Measurements from ENCODE around the gene MSL2.
"Not testable (repeated sequence)": the region's sequence is repeated elsewhere in the genome, so short reads cannot be mapped to it uniquely, and the experiment has no call there.

The MSL2 gene

DNA sequence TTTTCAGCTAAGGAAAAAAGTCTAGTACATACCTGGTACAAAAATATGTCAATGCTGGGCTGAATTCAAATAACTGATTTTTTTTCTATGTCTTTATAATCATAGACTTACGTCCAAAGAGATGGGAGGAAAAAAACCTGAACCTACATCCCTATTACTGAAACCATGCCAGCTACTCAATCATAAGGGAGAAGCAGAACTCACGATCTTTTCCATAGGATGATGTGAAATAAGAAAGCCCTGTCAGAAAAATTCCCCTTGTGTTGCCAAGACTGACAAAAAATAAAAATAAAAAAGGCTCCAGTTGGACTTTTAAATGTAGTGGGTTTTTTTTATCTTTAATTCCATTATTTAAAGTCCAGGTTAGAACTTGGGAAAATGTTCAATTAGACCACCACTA, 3.3 kb downstream of the MSL2 start:
- DNase-seq: no peak

DNA sequence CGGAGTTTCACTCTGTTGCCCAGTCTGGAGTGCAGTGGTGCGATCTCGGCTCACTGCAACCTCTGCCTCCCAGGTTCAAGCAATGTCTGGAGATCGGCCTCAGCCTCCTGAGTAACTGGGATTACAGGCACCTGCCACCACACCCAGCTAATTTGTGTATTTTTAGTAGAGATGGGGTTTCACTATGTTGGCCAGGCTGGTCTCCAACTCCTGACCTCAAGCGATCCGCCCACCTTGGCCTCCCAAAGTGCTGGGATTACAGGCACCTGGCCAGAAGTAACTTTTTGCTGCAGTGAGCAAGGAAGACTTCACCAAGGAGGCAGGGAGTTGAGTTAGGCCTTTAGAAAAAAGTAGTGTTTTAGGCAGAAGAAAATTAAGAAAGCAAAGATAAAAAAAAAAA, 3.9 kb downstream of the MSL2 start:
- not testable (repeated sequence) for DNase-seq

DNA sequence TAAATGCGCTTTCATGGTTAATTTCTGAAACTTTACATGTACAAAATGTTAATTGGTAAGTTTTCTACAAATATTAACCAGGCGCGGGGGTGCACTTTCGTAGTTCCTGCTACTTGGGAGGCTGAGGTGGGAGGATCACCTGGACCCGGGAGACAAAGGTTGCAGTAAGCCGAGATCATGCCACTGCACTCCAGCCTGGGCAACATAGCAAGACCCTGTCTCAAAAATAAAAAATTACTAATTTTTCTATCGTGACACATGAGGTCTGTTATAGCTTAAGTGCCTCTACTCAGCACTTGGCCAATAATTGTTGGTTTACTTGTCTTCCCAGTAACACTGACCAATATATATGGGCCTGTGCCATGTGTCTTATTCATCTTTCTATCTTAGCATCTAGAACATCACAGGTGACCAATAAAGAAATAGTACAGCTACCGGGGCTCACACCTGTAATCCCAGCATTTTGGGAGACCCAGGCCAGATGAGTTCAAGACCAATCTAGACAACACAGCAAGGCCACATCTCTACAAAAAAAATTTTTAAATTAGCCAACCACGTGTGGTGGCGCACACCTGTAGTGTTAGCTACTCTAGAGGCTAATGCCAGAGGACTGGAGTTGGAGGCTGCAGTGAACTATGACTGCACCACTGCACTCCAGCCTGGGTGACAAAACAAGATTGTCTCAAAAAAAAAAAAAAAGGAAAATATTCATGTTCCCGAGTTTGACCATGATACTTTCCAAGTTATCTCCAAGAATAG, 6.1 kb downstream of the MSL2 start:
- no peak for DNase-seq

DNA sequence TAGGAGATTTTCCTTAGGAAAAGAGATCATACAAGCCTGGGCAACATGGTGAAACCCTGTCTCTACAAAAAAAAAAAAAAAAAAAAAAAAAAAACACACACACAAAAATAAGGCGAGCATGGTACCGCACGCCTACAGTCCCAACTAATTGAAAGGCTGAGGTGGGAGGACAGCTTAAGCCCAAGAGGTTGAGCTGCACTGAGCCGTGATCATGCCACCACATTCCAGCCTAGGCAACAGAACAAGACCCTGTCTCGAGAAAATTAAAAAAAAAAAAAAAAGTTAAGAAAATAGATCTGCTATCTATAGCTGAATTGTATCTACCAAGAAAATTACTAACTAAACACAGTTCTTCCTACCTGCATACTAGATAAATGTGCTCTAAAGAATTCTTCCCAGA, 7.1 kb downstream of the MSL2 start:
- no peak for DNase-seq

DNA sequence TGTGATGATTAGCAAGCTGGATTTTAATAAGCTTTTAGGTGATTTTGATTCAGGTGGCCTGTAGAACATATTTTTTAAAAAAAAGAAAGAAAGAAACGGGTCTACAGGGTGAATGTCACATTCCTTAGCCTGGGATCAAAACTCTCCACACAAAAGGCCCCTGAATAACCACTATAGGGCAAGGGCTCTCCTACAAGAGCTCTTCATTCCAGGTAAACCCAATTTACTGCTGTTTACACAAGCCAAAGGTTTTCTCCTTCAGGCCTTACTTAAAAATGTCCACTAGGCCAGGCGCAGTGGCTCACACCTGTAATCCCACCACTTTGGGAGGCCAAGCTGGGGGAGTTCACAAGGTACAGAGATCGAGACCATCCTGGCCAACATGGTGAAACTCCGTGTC, 8.3 kb downstream of the MSL2 start:
- DNase-seq: no peak

DNA sequence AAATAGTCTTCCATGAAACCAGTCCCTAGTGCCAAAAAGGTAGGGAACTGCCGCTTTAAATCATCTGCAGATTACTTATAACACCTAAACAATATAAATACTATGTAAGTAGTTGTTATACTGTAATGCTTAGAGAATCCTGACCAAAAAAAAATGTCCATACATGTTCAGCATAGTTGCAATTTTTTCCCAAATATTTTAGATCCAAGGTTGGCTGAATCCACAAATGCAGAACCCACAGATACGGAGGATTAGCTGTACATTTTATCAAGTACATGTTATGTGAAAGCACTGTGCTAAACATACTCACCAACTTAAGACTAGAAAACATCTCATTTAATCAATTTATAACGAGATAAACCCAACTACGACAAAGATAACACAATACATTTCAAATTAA, 9.3 kb downstream of the MSL2 start:
- no peak for DNase-seq

DNA sequence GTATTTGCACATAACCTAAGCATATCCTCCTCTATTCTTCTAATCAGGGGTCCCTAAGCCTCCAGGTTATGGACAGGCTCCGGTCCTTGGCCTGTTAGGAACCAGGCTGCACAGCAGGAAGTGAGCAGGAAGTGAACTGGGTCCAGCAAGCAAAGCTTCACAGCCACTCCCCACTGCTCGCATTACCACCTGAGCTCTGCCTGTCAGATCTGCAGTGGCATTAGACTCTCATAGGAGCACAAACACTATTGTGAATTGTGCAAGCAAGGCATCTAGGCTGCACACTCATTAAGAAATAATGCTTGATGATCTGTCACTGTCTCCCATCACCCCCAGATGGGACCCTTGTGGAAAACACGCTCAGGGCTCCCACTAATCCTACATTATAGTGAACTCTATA, 9.8 kb downstream of the MSL2 start:
- no peak for DNase-seq

DNA sequence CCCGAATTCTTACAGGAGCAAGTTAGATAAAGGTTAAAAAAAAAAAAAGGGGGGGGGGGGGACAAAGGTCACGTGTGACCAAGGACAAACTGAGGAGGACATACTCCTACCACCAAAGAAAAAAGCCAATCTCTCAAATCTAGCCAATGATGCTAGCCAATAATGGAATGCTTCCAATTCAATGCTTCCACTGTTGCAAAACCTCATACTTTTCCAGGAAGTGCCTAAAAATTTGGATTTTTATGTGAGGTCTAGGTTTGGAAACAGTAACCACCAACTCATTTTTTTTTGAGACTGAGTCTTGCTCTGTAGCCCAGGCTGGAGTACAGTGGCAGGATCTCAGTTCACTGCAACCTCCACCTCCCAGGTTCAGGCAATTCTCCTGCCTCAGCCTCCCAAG, 11.4 kb downstream of the MSL2 start:
- no peak for DNase-seq

DNA sequence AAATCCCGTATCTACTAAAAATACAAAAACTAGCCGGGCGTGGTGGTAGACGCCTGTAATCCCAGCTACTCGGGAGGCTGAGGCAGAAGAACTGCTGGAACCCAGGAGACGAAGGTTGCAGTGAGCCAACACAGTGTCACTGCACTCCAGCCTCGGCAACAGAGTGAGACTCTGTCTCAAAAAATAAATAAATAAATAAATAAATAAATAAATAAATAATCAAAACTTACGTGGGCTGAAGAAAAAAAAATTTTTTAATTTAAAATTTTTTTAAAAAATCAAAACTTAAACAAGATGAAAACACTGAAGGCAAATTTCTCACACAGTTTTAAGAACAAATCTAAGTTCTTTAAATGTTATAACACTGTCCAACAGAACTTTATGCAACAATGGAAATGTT, 14.4 kb downstream of the MSL2 start:
- no peak for DNase-seq

DNA sequence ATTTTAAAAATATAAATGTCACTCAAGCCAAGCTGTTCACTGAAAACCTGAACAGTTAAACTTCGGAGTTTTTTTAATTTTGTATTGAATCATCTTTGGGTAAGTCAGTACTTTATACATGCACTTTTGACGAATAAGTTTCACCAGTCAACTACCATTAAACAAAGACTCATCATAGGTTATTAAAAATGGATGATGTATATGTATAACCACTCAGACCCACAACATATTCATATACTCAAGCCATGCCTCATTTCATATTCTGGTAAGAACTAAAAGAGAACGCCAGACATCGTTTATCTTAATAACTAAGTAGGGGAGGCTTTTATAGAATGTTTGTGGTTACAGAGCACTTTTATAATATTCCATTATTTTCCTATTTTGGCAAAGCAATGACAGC, 18.3 kb downstream of the MSL2 start:
- no peak for DNase-seq

DNA sequence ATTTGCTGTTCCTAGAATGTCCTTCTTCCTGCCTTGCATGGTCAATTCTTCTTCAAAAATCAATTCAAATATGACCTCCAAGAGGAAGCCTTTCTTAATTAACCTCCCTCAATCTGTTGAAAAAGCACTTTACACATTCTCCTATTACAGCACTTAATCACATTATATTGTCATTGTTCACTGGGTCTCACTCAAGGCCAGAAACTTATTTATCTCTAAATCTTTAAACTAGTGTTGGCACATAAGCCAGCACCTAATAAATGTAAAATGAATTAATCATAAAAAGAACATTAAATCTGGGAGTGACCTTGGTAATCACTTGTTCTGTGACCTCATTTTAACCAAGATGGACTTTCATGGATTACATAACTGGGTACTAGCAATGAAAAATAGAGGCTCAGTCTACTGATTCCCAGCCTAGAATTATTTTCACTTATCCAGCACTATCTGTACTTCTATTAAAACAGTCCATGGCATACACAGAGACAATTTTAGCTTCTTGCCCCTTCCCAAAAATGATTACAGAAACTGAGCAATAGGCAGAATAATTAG, 22.1 kb downstream of the MSL2 start:
- DNase-seq: no peak

DNA sequence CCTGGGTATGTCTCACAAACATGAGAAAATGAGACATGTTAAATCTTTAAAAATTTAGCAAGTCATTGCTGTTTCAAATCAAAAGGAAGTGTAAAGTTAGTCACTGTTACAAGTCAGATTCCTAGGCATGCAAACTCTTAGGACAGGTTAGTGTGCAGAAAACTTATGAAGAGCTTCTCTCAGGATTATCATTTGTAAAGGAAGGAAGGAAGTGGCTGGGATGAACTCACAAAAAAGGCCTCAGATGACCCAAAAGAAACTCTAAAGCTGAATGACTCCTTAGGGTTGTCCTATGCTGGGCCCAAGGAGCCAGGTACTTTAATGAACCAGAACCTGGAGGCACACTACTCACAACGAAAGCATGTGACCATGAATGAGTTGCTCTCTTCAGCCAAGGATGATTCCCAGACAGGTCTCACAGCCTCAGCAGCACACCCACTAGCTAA, 25.0 kb downstream of the MSL2 start:
- DNase-seq: no peak

DNA sequence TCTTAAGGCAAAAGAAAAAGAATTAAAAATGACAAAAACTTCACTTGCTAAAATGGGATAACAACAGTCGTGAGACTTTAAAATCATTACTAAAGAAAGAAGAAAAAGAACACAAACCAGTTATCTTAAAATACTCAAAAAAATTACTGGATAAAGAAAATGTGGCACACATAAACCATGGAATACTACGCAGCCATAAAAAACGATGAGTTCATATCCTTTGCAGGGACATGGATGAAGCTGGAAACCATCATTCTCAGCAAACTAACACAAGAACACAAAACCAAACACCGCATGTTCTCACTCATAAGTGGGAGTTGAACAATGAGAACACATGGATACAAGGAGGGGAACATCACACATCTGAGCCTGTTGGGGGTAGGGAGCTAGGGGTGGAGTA, 27.9 kb downstream of the MSL2 start:
- DNase-seq: not testable (repeated sequence)

DNA sequence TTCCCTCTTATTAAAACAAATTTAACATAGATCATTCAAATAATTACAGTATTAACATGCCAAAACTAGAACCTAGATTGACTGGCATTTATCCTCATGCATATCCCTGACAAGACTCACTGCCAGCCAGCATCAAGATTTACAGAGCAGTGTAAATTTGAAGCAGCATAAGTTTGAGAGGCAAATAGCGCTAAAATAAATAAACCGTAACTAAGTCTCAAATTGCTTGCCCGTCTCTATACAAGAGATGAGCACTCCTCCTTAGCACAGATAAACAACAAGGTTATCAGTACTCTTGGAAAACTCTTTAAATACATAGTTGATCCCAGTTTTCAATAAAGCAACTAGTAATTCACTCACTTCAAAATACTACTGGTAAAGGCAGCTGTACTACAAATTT, 29.6 kb downstream of the MSL2 start:
- DNase-seq: no peak

DNA sequence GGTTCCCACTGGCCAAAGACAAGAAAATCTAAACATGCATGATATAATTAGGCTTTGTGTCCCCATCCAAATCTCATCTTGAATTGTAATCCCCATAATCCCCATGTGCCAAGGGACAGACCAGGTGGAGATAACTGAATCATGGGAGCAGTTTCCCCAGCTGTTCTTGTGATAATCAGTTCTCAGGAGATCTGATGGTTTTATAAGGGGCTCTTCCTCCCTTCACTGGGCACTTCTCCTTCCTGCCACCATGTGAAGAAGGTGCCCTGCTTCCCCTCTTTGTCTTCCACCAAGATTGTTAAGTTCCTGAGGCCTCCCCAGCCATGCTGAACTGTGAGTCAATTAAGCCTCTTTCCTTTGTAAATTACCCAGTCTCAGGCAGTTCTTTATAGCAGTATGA, 32.5 kb downstream of the MSL2 start:
- not testable (repeated sequence) for DNase-seq

DNA sequence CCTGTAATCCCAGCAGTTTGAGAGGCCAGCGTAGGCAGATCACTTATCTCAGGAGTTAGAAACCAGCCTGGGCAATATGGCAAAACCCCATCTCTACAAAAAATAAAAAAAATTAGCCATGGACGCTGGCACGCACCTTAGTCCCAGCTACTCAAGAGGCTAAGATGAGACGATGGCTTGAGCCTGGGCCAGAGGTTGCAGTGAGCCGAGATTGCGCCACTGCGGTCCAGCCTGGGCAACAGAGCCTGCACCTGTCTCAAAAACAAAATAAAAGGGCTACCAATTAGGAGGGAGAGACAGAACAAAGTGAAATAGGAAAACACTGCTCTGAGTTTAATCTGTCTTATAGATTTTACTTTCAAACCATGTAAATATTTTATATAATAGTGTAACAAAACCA, 33.8 kb downstream of the MSL2 start:
- DNase-seq: no peak

DNA sequence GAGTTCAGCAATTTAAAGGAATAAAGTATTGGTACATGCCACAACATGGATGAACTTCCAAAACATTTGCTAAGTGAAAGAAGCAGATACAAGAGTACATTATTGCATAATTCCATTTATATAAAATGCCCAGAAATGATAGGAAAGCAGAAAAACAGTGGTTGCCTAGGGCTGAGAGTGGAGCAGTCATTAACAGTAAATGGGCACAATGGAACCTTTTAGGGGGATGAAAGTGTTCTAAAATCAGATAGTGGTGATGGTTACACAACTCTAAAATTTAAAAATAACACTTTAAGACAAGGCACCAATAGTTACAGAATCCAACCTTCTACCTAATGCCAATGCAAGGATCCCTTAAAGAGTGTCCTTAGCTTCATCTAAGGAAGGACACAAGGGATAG, 34.6 kb downstream of the MSL2 start:
- DNase-seq: no peak

DNA sequence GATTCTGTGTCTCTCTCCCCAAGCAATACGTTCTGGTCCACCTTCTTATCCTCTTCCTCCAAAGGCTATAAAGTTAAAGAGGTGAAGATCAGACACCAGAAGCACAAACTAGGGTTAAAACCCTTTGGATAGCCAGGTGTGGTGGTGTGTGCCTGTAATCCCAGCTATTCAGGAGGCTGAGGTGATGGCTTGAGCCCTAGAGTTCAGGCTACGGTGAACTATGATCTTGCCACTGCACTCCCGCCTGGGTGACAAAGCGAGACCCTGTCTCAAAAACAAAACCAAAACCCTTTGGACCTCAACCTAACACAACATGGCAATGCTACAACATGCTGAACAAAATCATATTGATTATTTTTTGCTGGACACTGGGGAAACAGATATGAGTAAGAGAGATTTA, 43.2 kb downstream of the MSL2 start:
- no peak for DNase-seq

DNA sequence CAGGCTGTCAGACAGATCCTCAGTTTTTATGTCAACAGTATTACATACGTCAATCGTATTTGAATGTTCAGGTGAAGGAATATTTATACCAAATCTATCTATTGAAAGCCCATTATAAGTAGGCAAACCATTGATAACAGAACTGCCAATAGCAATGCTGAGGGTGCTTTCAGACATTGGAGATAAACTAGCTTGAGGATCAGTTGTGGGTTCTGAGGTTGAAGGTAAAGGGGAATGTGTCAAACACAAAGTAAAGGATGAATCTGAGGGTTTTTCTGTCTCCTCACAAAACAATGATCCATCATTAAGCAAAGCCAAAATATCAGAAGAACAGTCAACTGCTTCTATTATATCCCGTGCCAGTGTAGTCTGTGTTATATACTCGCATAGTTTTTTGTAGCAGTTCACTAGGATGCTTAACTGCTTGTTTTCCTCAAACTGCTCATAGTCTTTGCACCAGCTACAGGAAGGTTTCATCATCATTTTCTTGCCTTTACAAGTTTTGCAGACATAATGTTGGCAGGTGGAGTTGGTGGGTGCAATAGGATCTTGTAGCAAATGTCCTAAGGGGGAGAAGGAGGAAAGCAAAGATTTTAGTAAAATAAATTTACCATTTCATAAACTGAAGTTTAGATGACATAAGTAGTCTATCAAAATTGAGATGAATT, 43.8 kb downstream of the MSL2 start:
- no peak for DNase-seq

DNA sequence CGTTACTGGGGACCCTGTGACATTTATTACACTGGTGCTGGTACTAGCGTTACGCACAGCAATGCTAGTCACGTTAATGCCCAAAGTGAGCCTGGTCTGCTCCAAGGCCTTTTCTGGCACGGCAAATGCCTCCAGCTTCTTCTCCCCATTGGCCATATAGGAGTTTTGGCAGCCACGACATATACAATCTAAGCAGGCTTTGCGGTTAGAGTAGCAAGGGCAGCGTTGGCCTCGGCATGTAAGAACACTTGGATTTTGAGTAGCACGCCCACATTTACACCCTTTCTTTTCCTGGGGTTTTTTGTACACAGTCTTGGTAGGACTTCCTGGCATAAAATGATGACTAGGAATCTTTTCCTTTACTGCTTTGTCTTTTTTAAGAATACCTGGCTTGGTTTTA, 44.9 kb downstream of the MSL2 start:
- DNase-seq: no peak

DNA sequence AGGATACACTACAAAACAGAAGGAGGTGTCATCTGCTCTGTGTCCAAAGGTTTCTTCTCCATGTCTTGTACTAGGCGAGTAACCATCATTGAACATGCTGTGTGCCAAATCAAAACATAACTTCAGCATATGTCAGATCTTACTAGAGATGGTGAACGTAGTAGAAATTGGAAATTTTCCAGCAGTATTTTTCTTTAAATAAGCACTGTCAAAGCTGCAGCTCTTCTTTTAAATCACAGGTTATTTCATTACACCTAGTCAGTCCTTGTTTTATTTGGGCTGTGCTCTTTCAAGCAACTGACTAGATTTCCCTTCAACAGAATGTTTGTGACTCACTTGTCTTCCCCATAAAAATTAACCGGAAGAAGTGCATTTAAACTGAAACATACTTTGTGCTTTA, 46.5 kb downstream of the MSL2 start:
- no peak for DNase-seq

DNA sequence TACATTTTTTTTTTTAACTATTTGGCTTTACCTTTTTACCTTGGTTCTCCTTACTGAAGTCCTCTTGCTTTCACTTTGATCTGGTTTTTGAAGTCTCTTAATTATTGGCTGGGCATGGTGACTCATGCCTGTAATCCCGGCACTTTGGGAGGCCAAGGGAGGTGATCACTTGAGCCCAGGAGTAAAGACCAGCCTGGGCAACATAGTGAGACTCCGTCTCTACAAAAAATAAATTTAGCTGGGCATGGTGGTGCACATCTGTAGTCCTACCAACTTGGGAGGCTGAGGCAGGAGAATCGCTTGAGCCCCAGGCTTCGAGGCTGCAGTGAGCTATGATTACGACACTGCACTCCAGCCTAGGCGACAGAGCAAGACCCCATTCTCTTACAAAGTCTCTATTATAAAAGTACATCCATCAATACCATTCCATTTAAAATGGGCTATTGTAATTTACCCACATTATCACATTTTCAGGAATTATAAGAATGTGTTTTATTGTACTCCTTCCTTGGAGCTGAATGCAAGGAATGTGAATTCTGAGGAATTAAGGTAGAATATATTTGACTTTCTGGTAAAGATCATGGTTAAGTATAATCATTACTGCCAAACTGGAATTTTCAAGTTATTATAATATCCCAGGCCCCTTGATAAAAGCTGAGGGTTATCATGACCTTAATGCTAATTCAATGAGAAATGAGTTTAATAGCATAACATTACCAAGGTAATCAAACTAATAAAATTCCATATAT, 49.0 kb downstream of the MSL2 start:
- DNase-seq: no peak

DNA sequence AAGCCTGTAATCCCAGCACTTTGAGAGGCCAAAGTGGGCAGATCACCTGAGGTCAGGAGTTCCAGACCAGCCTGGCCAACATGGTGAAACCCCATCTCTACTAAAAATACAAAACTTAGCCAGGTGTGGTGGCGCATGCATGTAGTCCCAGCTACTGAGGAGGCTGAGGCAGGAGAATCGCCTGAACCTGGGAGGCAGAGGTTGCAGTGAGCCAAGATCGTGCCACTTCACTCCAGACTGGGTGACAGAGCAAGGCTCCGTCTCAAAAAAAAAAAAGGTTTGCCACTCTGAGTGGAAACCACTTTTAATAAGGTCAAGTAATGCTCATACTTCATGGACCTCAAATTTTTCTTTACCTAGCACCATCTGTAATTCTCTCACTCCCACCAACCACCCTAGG, 51.7 kb downstream of the MSL2 start:
- DNase-seq: not testable (repeated sequence)

DNA sequence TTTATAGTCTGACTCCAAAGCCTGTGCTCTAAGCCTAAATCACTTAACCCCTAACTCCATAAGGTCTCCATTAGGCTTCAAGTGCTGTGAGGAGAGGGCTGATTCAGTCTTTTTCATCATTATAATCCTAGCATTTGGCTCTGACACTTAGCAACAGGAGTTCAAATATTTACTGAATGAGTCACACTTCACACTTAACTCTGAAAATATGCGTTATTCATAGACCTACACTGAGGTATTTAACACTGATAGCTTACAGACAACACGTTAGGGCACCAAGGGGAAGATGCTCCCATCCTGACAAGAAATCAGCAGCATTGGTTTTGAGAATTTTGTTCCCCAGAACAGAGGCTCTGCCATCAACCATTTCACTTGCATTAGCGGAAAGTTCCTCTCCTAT, 53.5 kb downstream of the MSL2 start:
- DNase-seq: no peak
